ENCODE data around the gene ANKRD33B.

The ANKRD33B gene

DNA sequence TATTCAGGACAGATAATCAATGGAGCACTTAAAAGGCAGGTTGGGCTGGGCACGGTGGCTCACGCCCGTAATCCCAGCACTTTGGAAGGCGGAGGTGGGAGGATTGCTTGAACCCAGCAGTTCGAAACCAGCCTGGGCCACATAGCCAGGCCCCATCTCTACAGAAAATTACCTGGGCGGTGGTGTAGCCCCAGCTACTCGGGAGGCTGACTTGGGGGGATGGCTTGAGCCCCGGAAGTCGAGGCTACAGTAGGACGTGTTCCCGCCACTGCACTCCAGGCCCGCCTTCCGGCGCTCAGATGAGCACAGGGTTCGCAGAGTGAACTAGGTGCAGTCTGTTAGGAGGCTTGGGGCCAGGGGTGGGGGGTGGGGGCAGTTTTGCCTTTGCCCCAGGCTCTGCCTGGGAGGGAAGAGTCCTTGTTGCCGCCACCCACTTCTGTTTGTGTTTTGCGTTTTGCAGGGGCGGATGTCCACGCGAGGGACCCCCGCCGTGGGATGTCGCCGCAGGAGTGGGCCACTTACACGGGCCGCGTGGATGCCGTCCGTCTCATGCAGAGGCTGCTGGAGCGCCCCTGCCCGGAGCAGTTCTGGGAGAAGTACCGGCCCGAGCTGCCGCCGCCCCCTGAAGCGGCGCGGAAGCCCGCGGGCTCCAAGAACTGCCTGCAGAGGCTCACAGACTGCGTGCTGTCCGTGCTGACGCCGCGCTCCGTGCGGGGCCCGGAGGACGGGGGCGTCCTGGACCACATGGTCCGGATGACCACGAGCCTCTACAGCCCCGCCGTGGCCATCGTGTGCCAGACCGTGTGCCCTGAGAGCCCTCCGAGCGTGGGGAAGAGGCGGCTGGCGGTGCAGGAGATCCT lies 85.2 kb downstream of the ANKRD33B start:
- in situ Hi-C loops (cut with MboI; ENCODE audit: low sequenced_read_pairs, unreplicated experiment), result no loop called here
- TF ChIP-seq, protein P1, sequence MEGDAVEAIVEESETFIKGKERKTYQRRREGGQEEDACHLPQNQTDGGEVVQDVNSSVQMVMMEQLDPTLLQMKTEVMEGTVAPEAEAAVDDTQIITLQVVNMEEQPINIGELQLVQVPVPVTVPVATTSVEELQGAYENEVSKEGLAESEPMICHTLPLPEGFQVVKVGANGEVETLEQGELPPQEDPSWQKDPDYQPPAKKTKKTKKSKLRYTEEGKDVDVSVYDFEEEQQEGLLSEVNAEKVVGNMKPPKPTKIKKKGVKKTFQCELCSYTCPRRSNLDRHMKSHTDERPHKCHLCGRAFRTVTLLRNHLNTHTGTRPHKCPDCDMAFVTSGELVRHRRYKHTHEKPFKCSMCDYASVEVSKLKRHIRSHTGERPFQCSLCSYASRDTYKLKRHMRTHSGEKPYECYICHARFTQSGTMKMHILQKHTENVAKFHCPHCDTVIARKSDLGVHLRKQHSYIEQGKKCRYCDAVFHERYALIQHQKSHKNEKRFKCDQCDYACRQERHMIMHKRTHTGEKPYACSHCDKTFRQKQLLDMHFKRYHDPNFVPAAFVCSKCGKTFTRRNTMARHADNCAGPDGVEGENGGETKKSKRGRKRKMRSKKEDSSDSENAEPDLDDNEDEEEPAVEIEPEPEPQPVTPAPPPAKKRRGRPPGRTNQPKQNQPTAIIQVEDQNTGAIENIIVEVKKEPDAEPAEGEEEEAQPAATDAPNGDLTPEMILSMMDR (IDR thresholded peaks at IDR 0.05; ENCODE audit: borderline replicate concordance, control extremely low read depth, extremely low read depth, insufficient read depth, missing control alignments), result no peak
- DNase-seq (ENCODE audit: low spot score), result no peak

DNA sequence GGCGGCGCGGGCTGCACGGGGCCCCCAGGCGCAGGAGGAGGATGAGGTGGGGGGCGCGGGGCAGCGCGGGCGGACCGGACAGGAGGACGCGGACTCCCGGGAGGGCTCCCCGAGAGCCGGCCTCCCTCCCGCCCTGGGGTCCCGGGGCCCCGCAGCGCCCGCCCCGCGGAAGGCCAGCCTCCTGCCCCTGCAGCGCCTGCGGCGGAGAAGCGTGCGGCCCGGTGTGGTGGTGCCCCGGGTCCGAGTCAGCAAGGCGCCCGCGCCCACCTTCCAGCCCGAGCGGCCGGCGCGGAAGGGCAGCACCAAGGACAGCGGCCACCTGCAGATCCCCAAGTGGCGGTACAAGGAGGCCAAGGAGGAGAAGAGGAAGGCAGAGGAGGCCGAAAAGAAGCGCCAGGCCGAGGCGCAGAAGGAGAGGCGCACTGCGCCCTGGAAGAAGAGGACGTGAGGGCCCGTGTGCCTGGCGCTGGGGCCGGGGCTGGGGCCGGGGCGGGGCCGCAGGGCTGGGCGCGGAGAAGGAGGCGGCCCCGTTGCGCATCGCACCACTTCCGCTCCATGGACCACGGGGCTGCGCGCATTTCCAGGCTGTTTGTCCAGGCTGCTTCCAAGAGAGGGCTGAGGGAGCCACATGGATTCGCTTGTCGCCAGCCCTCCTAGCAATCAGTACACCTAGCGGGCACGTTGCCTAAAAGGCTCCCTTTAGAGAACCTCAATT lies 86.0 kb downstream of the ANKRD33B start:
- in situ Hi-C loops (cut with MboI; ENCODE audit: low sequenced_read_pairs, unreplicated experiment), result no loop called here

DNA sequence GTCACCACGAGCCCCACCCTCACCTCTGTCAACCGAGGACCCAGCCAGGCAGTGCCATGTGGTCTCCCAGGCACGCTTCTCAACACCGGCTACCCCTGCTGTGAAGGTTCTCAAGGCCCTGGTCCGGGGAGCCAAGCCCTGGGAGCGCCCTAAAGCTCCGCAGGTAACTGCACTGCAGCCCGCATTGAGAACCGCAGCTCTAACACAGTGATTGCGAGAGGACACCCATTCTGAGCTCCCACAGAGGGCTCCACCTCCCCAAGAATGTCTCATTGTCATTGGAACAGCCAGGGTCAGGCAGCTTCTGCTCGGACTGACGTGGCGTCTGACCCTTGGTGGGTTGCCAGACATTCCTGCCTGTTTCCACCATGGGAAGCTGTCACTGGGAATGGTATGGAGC lies 88.3 kb downstream of the ANKRD33B start:
- TF ChIP-seq, protein P1 (IDR thresholded peaks at IDR 0.05; ENCODE audit: borderline replicate concordance, control extremely low read depth, extremely low read depth, insufficient read depth, missing control alignments), result no peak

More for the DNA sequence above, 86.0 kb downstream of the ANKRD33B start:
- no peak for DNase-seq (ENCODE audit: low spot score)
- TF ChIP-seq, protein P1 (IDR thresholded peaks at IDR 0.05; ENCODE audit: borderline replicate concordance, control extremely low read depth, extremely low read depth, insufficient read depth, missing control alignments), result no peak

GRCh38 chr5:10652606-10653005 lies 88.7 kb downstream of the ANKRD33B start:
- TF ChIP-seq, protein P1 (IDR thresholded peaks at IDR 0.05; ENCODE audit: borderline replicate concordance, control extremely low read depth, extremely low read depth, insufficient read depth, missing control alignments), result no peak
- DNase-seq (ENCODE audit: low spot score), result no peak
- in situ Hi-C loops (cut with MboI; ENCODE audit: low sequenced_read_pairs, unreplicated experiment), result no loop called here

More for the DNA sequence above, 88.3 kb downstream of the ANKRD33B start:
- in situ Hi-C loops (cut with MboI; ENCODE audit: low sequenced_read_pairs, unreplicated experiment), result no loop called here
- no peak for DNase-seq (ENCODE audit: low spot score)

DNA sequence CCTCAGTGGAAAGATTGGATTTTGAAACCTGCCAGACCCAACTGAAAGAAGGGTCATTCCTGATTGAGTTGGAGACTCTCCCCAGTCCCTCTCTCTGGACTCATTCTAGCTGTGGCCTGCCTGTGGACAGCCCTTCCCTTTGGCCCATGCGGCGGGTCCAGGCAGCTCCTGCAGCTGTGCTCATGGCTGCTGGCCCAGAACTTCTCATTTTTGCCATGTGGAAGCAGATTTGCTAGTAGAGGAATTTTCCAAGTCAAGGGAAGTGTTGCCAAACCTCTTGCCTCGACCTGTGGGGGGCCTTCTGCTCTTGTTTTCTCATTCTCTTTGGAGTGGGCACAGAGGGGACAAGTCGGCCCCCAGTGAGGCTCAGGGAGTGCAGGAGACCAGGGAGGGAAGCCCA lies 89.2 kb downstream of the ANKRD33B start:
- TF ChIP-seq, protein P1 (IDR thresholded peaks at IDR 0.05; ENCODE audit: borderline replicate concordance, control extremely low read depth, extremely low read depth, insufficient read depth, missing control alignments), result no peak
- in situ Hi-C loops (cut with MboI; ENCODE audit: low sequenced_read_pairs, unreplicated experiment), result no loop called here

GRCh38 chr5:10653751-10654400 lies 90.0 kb downstream of the ANKRD33B start:
- no peak for DNase-seq (ENCODE audit: low spot score)

More for the DNA sequence above, 89.2 kb downstream of the ANKRD33B start:
- no peak for DNase-seq (ENCODE audit: low spot score)

More at GRCh38 chr5:10653751-10654400, 90.0 kb downstream of the ANKRD33B start:
- TF ChIP-seq, protein P1 (IDR thresholded peaks at IDR 0.05; ENCODE audit: borderline replicate concordance, control extremely low read depth, extremely low read depth, insufficient read depth, missing control alignments), result no peak
- in situ Hi-C loops (cut with MboI; ENCODE audit: low sequenced_read_pairs, unreplicated experiment), result no loop called here
